RWPE1 (cell line): ENCODE results near the gene PERM1.
"Not testable (repeated sequence)": the region's sequence is repeated elsewhere in the genome, so short reads cannot be mapped to it uniquely, and the experiment has no call there.

Experiments used
- CTCF ChIA-PET: fragments of 350-600 bp; sonication (Branson Sonifier 250); formaldehyde crosslinking; extraction: SDS; loops from one replicate; lab custom pipeline; 2021; lab: Yijun Ruan, JAX
- POLR2A ChIA-PET: fragments of 400-600 bp; formaldehyde crosslinking; extraction: SDS; loops from one replicate; lab custom pipeline; 2020; ENCODE audit warnings: antibody characterized with exemption; ENCODE audit not compliant: low non-redundant PET; lab: Yijun Ruan, JAX
- DNase-seq: peaks from one replicate; pipeline ENCODE4 v3.0.0; 2012; ENCODE audit warnings: low spot score
- H3K27ac ChIP-seq: fragments of 450-650 bp; 2 replicates; pipeline ENCODE4 v1.5.1; 2017
- TF ChIP-seq, protein P1 (sequence below): fragments of 450-650 bp; conservative IDR thresholded peaks from 2 replicates; pipeline ENCODE4 v1.5.1; 2017; ENCODE audit warnings: low read depth, mild to moderate bottlenecking

Gene PERM1

DNA sequence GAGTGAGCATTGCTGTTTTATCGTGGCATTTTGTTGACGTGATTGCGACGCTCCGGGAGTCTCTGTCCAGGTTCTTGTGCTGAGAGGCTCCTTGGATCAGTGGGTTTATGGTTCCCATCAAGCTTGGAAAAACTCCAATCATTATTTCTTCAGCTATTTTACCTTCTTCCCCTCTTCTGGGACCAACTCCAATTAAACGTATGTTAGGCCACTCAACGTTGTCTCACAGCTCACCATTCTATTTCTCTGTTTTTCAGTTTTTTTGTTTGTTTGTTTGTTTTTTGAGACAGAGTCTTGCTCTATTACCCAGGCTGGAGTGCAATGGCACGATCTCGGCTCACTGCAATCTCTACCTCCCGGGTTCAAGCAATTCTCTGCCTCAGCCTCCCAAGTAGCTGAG, 10.0 kb upstream of the PERM1 start:
- ChIA-PET POLR2A (no interaction called here), CTCF (interaction anchor here (0.7 to 0.8 kb wide), 2 partner anchors 8 to 10 kb away, joined by 3 to 4 read pairs; no protein-coding TSS in a partner anchor)
- no peak for DNase-seq
- TF ChIP-seq, protein P1, sequence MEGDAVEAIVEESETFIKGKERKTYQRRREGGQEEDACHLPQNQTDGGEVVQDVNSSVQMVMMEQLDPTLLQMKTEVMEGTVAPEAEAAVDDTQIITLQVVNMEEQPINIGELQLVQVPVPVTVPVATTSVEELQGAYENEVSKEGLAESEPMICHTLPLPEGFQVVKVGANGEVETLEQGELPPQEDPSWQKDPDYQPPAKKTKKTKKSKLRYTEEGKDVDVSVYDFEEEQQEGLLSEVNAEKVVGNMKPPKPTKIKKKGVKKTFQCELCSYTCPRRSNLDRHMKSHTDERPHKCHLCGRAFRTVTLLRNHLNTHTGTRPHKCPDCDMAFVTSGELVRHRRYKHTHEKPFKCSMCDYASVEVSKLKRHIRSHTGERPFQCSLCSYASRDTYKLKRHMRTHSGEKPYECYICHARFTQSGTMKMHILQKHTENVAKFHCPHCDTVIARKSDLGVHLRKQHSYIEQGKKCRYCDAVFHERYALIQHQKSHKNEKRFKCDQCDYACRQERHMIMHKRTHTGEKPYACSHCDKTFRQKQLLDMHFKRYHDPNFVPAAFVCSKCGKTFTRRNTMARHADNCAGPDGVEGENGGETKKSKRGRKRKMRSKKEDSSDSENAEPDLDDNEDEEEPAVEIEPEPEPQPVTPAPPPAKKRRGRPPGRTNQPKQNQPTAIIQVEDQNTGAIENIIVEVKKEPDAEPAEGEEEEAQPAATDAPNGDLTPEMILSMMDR = no peak
- no peak overlapping the region for H3K27ac ChIP-seq

DNA sequence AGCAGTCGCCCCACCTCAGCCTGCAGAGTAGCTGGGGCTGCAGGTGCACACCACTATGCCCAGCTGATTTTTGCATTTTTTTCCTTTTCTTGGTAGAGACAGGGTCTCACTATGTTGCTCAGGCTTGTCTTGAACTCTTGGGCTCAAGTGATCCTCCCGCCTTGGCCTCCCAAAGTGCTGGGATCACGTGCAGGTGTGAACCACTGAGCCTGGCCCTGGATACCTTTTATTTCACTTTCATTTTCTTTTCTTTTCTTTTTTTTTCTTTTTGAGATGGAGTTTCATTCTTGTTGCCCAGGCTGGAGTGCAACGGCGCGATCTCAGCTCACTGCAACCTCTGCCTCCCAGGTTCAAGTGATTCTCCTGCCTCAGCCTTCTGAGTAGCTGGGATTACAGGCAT, 9.4 kb upstream of the PERM1 start:
- POLR2A ChIA-PET, DNase-seq, H3K27ac ChIP-seq: not testable (repeated sequence)
- CTCF ChIA-PET = interaction anchor here (0.9 kb wide), 1 partner anchor 67 kb away, joined by 4 read pairs; no protein-coding TSS in a partner anchor

DNA sequence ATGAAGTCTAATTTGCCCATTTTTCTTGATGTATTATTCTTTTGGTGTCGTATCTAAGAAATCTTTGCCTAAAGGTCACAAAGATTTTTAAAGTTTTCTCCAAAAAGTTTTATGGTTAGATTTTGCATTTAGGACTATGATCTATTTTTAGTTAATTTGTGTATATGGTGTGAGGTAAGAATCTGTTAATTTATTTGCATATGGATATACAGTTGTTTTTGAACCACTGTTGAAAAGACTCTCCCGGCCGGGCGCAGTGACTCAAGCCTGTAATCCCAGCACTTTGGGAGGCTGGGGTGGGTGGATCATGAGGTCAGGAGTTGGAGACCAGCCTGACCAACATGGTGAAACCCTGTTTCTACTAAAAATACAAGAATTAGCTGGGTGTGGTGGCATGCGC, 6.2 kb upstream of the PERM1 start:
- DNase-seq, POLR2A ChIA-PET, CTCF ChIA-PET, H3K27ac ChIP-seq: not testable (repeated sequence)

DNA sequence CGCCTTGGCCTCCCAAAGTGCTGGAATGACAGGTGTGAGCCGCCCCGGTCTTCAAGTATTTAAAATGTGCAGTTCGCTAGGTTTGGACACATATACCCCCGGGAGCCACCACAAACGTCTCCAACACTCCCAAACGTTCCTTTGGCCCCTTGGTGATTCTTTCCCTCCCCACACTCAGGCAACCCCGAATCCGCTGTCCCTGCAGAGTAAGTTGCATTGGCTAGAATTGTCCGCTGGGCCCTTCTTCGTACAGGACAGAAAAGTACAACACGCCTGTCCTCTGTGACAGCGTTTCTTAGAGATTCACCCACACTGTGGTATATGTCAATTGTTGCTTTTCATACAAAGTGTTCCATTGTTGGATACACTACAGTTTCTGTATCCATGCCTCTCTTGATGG, 3.2 kb upstream of the PERM1 start:
- TF ChIP-seq, protein P1 = no peak
- H3K27ac ChIP-seq = no peak overlapping the region
- ChIA-PET POLR2A (no interaction called here), CTCF (interaction anchor here (0.6 to 6.0 kb wide), 10 partner anchors 9 to 306 kb away, joined by 3 to 50 read pairs (median 6); no protein-coding TSS in a partner anchor)
- no peak for DNase-seq

DNA sequence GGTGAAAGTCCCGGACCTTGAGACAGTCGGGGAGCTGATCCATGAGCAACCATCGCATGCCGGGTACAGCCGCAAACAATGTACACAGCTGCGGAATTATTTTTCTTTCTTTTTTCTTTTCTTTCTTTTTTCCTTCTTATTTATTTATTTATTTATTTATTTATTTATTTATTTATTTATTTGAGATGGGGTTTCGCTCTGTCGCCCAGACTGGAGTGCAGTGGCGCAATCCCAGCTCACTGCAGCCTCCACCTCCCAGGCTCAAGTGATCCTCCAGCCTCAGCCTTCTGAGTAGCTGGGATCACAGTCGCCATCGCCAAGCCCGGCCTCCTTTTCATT, 2.6 kb upstream of the PERM1 start:
- TF ChIP-seq, protein P1 = peak; percentile 64
- CTCF ChIA-PET = interaction anchor here (0.6 to 6.0 kb wide), 19 partner anchors 8 to 388 kb away, joined by 3 to 50 read pairs (median 3); no protein-coding TSS in a partner anchor
- no peak for DNase-seq
- no peak overlapping the region for H3K27ac ChIP-seq
- POLR2A ChIA-PET = no interaction called here

DNA sequence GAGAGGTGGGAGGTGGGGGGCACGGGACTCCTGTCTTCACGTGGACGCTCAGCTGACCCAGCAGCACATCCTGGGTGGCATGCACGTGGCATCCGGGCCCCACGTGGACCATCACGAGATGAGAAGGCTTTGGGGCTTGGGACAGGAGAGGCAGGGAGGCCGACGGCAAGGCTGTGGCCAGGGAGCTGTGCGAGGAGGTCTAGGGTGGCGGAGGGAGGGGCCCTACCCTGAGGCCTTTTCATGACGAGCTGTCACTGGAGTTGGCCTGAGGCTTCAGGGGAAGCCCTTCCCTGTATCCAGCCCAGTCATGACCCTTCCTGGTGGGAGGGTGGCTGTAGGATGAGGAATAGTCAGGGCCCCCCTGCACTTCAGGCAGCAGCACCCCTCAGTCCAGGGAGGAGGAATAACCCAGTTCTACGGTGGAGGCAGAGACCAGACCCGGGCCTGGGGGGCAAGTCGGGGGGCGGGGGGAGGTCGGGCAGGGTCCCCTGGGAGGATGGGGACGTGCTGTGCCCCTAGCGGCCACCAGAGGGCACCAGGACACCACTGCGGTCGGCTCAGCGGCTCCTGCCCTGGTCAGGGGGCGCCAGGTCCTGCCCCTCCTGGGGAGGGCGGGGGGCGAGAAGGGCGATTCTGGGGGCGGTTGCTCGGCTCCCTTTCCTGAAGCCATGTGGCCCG, 2.0 kb upstream of the PERM1 start:
- ChIA-PET POLR2A (no interaction called here), CTCF (interaction anchor here (0.6 to 6.0 kb wide), 19 partner anchors 8 to 388 kb away, joined by 3 to 50 read pairs (median 4); partner anchors contain the start of gene PLEKHN1)
- peak; percentile 52 for DNase-seq
- TF ChIP-seq, protein P1 = peak; percentile 93
- H3K27ac ChIP-seq = peak overlapping the region; percentile 7; the same call in 1 of the 2 replicates

DNA sequence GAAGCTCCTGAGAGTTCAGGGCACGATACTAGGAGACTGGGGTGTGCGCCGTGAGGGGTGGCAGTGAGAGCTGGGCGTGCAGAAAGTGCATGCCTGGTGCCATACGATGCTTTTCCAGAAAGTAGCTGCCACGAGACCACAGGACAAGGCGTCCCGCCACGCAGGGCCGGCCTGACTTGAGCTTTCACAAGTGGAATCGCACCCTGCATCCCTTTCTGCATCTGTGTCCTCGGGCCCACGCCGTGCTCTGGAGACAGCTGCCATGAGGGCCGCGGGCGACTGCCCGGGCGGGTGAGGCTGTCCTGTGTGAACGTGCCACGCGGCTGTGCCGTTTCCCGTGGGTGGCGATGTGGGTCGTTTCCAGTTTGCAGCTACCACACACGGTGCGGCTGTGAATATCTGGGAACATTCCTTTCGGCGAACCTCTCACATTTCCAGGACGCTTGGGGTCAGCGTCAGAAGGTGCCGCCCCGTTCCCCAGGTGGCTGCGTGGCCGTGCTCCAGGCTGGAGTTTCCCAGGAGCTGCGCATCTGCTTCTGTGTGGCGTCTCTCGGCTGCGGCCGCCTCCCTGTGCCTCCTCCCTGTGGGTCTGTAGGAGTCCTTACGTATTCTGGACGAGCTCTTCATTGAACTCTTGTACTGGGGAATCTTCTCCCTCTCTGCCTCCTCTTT, 1.0 kb upstream of the PERM1 start:
- DNase-seq = no peak
- POLR2A ChIA-PET = no interaction called here
- peak overlapping the region; percentile 7; the same call in 1 of the 2 replicates for H3K27ac ChIP-seq
- TF ChIP-seq, protein P1 = no peak
- CTCF ChIA-PET = interaction anchor here (0.5 to 6.0 kb wide), 7 partner anchors 12 to 91 kb away, joined by 3 to 50 read pairs (median 5); partner anchors contain the start of genes PLEKHN1 and RNF223
